Measurements from ENCODE around the gene NSF.
"Not testable (repeated sequence)": the region's sequence is repeated elsewhere in the genome, so short reads cannot be mapped to it uniquely, and the experiment has no call there.

GRCh38 chr17:46647251-46647650 lies 56.8 kb downstream of the NSF start:
- TF ChIP-seq, protein P1, sequence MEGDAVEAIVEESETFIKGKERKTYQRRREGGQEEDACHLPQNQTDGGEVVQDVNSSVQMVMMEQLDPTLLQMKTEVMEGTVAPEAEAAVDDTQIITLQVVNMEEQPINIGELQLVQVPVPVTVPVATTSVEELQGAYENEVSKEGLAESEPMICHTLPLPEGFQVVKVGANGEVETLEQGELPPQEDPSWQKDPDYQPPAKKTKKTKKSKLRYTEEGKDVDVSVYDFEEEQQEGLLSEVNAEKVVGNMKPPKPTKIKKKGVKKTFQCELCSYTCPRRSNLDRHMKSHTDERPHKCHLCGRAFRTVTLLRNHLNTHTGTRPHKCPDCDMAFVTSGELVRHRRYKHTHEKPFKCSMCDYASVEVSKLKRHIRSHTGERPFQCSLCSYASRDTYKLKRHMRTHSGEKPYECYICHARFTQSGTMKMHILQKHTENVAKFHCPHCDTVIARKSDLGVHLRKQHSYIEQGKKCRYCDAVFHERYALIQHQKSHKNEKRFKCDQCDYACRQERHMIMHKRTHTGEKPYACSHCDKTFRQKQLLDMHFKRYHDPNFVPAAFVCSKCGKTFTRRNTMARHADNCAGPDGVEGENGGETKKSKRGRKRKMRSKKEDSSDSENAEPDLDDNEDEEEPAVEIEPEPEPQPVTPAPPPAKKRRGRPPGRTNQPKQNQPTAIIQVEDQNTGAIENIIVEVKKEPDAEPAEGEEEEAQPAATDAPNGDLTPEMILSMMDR (IDR thresholded peaks at IDR 0.05): not testable (repeated sequence)
- TF ChIP-seq POLR2A, POLR2AphosphoS5 (IDR thresholded peaks at IDR 0.05): not testable (repeated sequence)

All from transverse colon (tissue), 4 donors.